ENCODE results near the gene RAB39B.
A peak's percentile ranks its signal among the peaks of the same experiment; 100 is the strongest.

Gene RAB39B, protein sequence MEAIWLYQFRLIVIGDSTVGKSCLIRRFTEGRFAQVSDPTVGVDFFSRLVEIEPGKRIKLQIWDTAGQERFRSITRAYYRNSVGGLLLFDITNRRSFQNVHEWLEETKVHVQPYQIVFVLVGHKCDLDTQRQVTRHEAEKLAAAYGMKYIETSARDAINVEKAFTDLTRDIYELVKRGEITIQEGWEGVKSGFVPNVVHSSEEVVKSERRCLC

DNA sequence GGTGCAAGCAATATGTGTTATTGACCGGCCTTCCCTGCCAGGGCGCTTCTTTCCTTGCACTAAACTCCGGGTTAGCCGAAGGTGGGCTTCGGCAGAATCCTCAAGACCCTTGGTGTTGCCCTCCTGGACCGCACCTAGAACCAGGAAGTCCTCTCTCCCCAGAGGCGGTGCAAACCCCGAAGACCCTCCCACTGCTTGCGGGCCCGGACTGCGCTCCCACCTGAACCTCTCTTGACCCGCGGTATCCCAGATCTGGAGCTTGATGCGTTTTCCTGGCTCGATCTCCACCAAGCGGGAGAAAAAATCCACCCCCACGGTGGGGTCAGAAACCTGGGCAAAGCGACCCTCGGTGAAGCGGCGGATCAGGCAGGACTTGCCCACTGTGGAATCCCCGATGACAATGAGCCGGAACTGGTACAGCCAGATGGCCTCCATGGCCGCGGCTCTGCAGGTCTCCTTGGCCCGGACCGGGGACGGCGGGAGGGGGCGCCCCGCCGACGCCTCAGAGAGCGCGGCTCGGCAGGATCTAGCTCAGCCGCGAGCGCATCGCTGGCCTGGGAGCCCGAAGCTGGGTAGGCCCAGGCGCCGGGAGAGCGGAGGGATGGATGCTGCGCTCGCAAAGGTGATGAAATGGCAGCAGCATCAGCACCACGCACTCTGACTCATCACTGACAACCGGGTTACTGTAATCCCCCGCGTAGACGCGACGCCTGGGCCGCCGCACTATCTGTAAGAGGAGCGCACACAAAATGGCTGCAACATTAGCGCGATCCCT lies at the start of gene RAB39B:
TSS of gene RAB39B (minus strand) at position 638 of the 775 bp plus-strand sequence. CDS start at position 435, 203 bp downstream.
- Histone ChIP-seq H3K27ac (ENCODE audit: extremely low read depth, low read depth, low read length) (no peak within 1 kb of the TSS), H3K36me3 (ENCODE audit: control insufficient read depth in 2 of 2, insufficient read depth in 1 of 2, low read length in 2 of 2) (no peaks in the 10 kb centered on the region), H3K9me3 (ENCODE audit: control insufficient read depth, insufficient read depth, low read depth, low read length) (no peaks in the 10 kb centered on the region; the same call in none of the 2 replicates), H3K4me3 (ENCODE audit: low read depth, low read length) (peak within 1 kb of the TSS; percentile 18), H3K4me1 (ENCODE audit: control insufficient read depth, insufficient read depth, low read length) (no peaks in the 10 kb centered on the region)
- POLR2A ChIA-PET: no interaction called here
- CTCF ChIA-PET: interaction anchor here (0.7 to 1.1 kb wide), 2 partner anchors 9 to 272 kb away, joined by 4 read pairs; no protein-coding TSS in a partner anchor
- TF ChIP-seq ZNF785 (tag by site-specific recombination; IDR thresholded peaks at IDR 0.05) (no peak), ZFP41 (tag by site-specific recombination; IDR thresholded peaks at IDR 0.05; ENCODE audit: borderline replicate concordance) (no peak), ZNF555 (tag by site-specific recombination; conservative IDR thresholded peaks at IDR 0.05) (no peak), ZNF514 (tag by site-specific recombination; IDR thresholded peaks at IDR 0.05) (no peak), ZNF670 (tag by site-specific recombination; IDR thresholded peaks at IDR 0.05; ENCODE audit: low read depth) (no peak), ZNF791 (tag by site-specific recombination; IDR thresholded peaks at IDR 0.05) (no peak), MZF1 (tag by site-specific recombination; IDR thresholded peaks at IDR 0.05; ENCODE audit: borderline replicate concordance) (no peak), ZNF501 (tag by site-specific recombination; IDR thresholded peaks at IDR 0.05) (0 out of 2 replicates have a peak, but pooled peaks have one; percentile 33), ZNF350 (tag by site-specific recombination; IDR thresholded peaks at IDR 0.05) (no peak), ZIC2 (tag by site-specific recombination; IDR thresholded peaks at IDR 0.05) (peak; percentile 66), FEZF1 (tag by site-specific recombination; IDR thresholded peaks at IDR 0.05) (no peak), ZNF132 (tag by site-specific recombination; IDR thresholded peaks at IDR 0.05; ENCODE audit: borderline replicate concordance) (no peak), ZNF133 (tag by site-specific recombination; IDR thresholded peaks at IDR 0.05) (no peak), ZNF677 (tag by site-specific recombination; IDR thresholded peaks at IDR 0.05) (no peak), YY2 (tag by site-specific recombination; IDR thresholded peaks at IDR 0.05) (peak; percentile 66; the same call in 1 of the 2 replicates), ZNF660 (tag by site-specific recombination; IDR thresholded peaks at IDR 0.05) (peak; percentile 67; the same call in 1 of the 2 replicates), GLI2 (tag by site-specific recombination; IDR thresholded peaks at IDR 0.05; ENCODE audit: borderline replicate concordance, low read depth) (no peak), ZNF266 (tag by site-specific recombination; IDR thresholded peaks at IDR 0.05; ENCODE audit: low read depth) (no peak), KLF10 (tag by site-specific recombination; IDR thresholded peaks at IDR 0.05) (no peak), ZNF175 (tag by site-specific recombination; IDR thresholded peaks at IDR 0.05) (no peak), ZSCAN30 (tag by site-specific recombination; IDR thresholded peaks at IDR 0.05) (peak; percentile 43; the same call in 1 of the 2 replicates), ZNF37A (tag by site-specific recombination; IDR thresholded peaks at IDR 0.05) (no peak), KLF16 (tag by site-specific recombination; IDR thresholded peaks at IDR 0.05) (no peak), ZBTB20 (tag by site-specific recombination; IDR thresholded peaks at IDR 0.05) (peak; percentile 60; the same call in 1 of the 2 replicates), ZNF416 (tag by site-specific recombination; IDR thresholded peaks at IDR 0.05) (no peak)
- TF ChIP-seq, protein P1, sequence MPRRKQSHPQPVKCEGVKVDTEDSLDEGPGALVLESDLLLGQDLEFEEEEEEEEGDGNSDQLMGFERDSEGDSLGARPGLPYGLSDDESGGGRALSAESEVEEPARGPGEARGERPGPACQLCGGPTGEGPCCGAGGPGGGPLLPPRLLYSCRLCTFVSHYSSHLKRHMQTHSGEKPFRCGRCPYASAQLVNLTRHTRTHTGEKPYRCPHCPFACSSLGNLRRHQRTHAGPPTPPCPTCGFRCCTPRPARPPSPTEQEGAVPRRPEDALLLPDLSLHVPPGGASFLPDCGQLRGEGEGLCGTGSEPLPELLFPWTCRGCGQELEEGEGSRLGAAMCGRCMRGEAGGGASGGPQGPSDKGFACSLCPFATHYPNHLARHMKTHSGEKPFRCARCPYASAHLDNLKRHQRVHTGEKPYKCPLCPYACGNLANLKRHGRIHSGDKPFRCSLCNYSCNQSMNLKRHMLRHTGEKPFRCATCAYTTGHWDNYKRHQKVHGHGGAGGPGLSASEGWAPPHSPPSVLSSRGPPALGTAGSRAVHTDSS (tag by site-specific recombination; IDR thresholded peaks at IDR 0.05): no peak
- TF ChIP-seq, protein P2, sequence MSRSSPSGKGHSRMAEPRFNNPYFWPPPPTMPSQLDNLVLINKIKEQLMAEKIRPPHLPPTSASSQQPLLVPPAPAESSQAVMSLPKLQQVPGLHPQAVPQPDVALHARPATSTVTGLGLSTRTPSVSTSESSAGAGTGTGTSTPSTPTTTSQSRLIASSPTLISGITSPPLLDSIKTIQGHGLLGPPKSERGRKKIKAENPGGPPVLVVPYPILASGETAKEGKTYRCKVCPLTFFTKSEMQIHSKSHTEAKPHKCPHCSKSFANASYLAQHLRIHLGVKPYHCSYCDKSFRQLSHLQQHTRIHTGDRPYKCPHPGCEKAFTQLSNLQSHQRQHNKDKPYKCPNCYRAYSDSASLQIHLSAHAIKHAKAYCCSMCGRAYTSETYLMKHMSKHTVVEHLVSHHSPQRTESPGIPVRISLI (tag by site-specific recombination; IDR thresholded peaks at IDR 0.05): no peak
- TF ChIP-seq, protein P3, sequence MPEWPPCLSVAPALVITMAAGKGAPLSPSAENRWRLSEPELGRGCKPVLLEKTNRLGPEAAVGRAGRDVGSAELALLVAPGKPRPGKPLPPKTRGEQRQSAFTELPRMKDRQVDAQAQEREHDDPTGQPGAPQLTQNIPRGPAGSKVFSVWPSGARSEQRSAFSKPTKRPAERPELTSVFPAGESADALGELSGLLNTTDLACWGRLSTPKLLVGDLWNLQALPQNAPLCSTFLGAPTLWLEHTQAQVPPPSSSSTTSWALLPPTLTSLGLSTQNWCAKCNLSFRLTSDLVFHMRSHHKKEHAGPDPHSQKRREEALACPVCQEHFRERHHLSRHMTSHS (tag by site-specific recombination; IDR thresholded peaks at IDR 0.05): no peak
- TF ChIP-seq, protein P4, sequence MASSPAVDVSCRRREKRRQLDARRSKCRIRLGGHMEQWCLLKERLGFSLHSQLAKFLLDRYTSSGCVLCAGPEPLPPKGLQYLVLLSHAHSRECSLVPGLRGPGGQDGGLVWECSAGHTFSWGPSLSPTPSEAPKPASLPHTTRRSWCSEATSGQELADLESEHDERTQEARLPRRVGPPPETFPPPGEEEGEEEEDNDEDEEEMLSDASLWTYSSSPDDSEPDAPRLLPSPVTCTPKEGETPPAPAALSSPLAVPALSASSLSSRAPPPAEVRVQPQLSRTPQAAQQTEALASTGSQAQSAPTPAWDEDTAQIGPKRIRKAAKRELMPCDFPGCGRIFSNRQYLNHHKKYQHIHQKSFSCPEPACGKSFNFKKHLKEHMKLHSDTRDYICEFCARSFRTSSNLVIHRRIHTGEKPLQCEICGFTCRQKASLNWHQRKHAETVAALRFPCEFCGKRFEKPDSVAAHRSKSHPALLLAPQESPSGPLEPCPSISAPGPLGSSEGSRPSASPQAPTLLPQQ (tag by site-specific recombination; IDR thresholded peaks at IDR 0.05): peak; percentile 45; the same call in 1 of the 2 replicates
- TF ChIP-seq, protein P5, sequence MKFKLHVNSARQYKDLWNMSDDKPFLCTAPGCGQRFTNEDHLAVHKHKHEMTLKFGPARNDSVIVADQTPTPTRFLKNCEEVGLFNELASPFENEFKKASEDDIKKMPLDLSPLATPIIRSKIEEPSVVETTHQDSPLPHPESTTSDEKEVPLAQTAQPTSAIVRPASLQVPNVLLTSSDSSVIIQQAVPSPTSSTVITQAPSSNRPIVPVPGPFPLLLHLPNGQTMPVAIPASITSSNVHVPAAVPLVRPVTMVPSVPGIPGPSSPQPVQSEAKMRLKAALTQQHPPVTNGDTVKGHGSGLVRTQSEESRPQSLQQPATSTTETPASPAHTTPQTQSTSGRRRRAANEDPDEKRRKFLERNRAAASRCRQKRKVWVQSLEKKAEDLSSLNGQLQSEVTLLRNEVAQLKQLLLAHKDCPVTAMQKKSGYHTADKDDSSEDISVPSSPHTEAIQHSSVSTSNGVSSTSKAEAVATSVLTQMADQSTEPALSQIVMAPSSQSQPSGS (tag by site-specific recombination; IDR thresholded peaks at IDR 0.05; ENCODE audit: low read depth): peak; percentile 60; the same call in 1 of the 2 replicates
